ENCODE data around the gene GNB1L. TPM values are rescaled to one million over a fixed set of nuclear protein-coding genes. Genes with fewer than 3 reads are reported as not detected.

GNB1L gene
- total RNA-seq, 1 experiment from 2014 or later: 12.2 TPM

DNA sequence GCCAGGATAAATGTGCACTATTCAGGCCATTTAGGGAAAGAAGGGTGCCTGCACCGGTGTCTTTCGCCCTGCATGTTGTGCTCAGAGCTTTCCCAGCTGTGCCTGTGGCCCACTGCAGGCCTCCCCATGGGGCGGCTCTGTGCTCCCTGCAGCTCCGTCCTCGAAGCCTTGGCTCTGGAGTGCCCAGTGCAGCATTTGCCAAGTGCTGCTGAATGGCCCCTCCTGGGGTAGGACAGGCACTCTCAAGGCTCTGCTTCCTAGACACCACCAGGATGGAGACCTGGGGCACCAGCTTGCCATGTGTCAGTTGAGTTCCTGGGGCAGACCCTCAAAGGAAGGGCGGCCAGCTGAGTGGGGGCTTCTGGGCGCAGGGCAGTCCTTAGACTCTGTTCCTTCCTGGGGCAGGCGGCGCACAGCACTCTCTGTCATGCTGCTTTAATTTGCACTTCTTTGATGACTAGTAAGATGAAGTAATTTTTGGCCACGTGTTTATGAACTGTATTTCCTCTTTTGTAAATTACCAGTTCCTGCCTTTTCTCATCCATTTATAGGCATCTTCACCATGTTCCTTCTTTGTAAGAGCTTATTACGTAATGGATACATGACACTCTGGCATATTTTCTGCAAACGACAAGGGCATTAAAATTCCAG, 32.1 kb upstream of the GNB1L start:
- TF ChIP-seq, protein P1, sequence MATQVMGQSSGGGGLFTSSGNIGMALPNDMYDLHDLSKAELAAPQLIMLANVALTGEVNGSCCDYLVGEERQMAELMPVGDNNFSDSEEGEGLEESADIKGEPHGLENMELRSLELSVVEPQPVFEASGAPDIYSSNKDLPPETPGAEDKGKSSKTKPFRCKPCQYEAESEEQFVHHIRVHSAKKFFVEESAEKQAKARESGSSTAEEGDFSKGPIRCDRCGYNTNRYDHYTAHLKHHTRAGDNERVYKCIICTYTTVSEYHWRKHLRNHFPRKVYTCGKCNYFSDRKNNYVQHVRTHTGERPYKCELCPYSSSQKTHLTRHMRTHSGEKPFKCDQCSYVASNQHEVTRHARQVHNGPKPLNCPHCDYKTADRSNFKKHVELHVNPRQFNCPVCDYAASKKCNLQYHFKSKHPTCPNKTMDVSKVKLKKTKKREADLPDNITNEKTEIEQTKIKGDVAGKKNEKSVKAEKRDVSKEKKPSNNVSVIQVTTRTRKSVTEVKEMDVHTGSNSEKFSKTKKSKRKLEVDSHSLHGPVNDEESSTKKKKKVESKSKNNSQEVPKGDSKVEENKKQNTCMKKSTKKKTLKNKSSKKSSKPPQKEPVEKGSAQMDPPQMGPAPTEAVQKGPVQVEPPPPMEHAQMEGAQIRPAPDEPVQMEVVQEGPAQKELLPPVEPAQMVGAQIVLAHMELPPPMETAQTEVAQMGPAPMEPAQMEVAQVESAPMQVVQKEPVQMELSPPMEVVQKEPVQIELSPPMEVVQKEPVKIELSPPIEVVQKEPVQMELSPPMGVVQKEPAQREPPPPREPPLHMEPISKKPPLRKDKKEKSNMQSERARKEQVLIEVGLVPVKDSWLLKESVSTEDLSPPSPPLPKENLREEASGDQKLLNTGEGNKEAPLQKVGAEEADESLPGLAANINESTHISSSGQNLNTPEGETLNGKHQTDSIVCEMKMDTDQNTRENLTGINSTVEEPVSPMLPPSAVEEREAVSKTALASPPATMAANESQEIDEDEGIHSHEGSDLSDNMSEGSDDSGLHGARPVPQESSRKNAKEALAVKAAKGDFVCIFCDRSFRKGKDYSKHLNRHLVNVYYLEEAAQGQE (IDR thresholded peaks at IDR 0.05; ENCODE audit: insufficient read depth in 1 of 2, low read depth in 2 of 2, low read length in 1 of 2): no peak
- no peak for TF ChIP-seq CTCF (IDR thresholded peaks at IDR 0.05)
- TF ChIP-seq POLR2AphosphoS5 (IDR thresholded peaks at IDR 0.05; ENCODE audit: low read depth, low read length): no peak
- no peak for TF ChIP-seq TCF7L2 (IDR thresholded peaks at IDR 0.05; ENCODE audit: low read depth, low read length)
- TF ChIP-seq SIN3A (IDR thresholded peaks at IDR 0.05; ENCODE audit: borderline replicate concordance, insufficient read depth, low read depth, low read length): no peak
- intact Hi-C loops (cut with micrococcal nuclease; ENCODE audit: unreplicated experiment): no loop called here
- no peaks in the 10 kb centered on the region for H3K9me3 ChIP-seq (ENCODE audit: control insufficient read depth, insufficient read depth, low read depth, low read length)
- H3K27ac ChIP-seq (ENCODE audit: low read length): no peak overlapping the region; the same call in 1 of the 2 replicates
- H3K27me3 ChIP-seq (ENCODE audit: control insufficient read depth, insufficient read depth, low read length): no peaks in the 10 kb centered on the region
- H3K4me1 ChIP-seq (ENCODE audit: control insufficient read depth, insufficient read depth, low read length): peaks cover 30% of the 10 kb centered on the region
- CTCF ChIA-PET: no interaction called here
- ATAC-seq (no peak), DNase-seq (ENCODE audit: low read depth, low spot score) (no peak)
- in situ Hi-C loops (cut with HindIII; ENCODE audit: low pct_unique_long_range_greater_than_20kb, low sequenced_read_pairs): no loop called here
- no peaks in the 10 kb centered on the region for H3K36me3 ChIP-seq (ENCODE audit: control insufficient read depth, insufficient read depth, low read length)
- BruUV-seq (replicated peaks): no TSS peak
- H3K4me3 ChIP-seq (ENCODE audit: low read depth in 2 of 2, low read length in 2 of 2): no peak overlapping the region
- POLR2A ChIA-PET: no interaction called here

DNA sequence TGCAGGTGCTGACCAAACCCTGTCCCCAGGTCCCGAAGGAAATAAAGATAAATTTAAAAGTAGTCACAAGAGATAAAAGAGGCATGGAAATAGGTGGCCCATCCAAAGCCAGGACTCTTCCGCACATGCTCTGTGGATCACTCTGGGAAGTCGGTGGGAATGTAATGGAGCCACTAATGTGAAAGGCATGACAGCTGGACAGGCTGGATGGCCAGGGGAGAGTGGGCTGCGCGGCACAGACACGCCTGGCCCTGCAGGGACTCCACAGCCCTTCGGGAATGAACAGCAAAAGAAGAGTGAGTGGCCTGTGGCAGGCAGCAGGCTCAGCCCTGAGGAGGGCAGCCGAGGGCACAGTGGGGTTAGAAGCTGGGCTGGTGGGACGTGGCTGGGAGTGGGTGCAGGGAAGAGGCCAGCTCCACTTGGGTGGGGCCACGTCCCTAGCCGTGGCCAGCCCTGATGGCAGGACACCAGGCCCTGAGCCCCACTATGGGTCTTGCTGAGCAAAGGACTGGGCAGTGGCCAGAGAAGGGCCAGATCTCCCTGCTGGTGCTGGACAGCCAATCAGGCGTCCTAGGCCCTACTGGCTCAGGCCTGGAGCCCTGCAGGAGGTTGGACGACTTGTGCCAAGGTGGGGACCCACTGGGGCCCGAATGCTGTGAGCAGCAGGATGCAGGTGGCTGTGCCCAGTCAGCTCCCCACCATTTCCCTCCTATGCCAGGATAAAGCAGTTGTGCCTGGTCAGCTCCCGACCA, 31.3 kb upstream of the GNB1L start:
- BruUV-seq (replicated peaks): no TSS peak
- ATAC-seq (no peak), DNase-seq (ENCODE audit: low read depth, low spot score) (no peak)
- Histone ChIP-seq H3K9me3 (ENCODE audit: control insufficient read depth, insufficient read depth, low read depth, low read length) (no peaks in the 10 kb centered on the region), H3K27ac (ENCODE audit: low read length) (peak overlapping the region; percentile 51; the same call in 1 of the 2 replicates), H3K4me1 (ENCODE audit: control insufficient read depth, insufficient read depth, low read length) (peaks cover 28% of the 10 kb centered on the region), H3K4me3 (ENCODE audit: low read depth in 2 of 2, low read length in 2 of 2) (no peak overlapping the region), H3K27me3 (ENCODE audit: control insufficient read depth, insufficient read depth, low read length) (no peaks in the 10 kb centered on the region), H3K36me3 (ENCODE audit: control insufficient read depth, insufficient read depth, low read length) (no peaks in the 10 kb centered on the region)
- ChIA-PET POLR2A (no interaction called here), CTCF (interaction anchor here (0.8 kb wide), 1 partner anchor 17 kb away, joined by 3 read pairs; no protein-coding TSS in a partner anchor)
- in situ Hi-C loops (cut with HindIII; ENCODE audit: low pct_unique_long_range_greater_than_20kb, low sequenced_read_pairs): no loop called here
- intact Hi-C loops (cut with micrococcal nuclease; ENCODE audit: unreplicated experiment): no loop called here
- TF ChIP-seq SIN3A (IDR thresholded peaks at IDR 0.05; ENCODE audit: borderline replicate concordance, insufficient read depth, low read depth, low read length): no peak
- no peak for TF ChIP-seq CTCF (IDR thresholded peaks at IDR 0.05)
- TF ChIP-seq TCF7L2 (IDR thresholded peaks at IDR 0.05; ENCODE audit: low read depth, low read length): no peak
- TF ChIP-seq POLR2AphosphoS5 (IDR thresholded peaks at IDR 0.05; ENCODE audit: low read depth, low read length): no peak
- TF ChIP-seq, protein P1 (IDR thresholded peaks at IDR 0.05; ENCODE audit: insufficient read depth in 1 of 2, low read depth in 2 of 2, low read length in 1 of 2): no peak

Measured in Panc1 (cell line).